Adrenal gland (tissue), 12 donors: Measurements from ENCODE around the gene ARHGDIA. TPM values are rescaled to one million over a fixed set of nuclear protein-coding genes. Genes with fewer than 3 reads are reported as not detected.

Experiments used
- DNase-seq, 7 donors: peaks; one replicate each; pipeline ENCODE4 v3.0.0-alpha.2; 2019 to 2020
- H3K27ac ChIP-seq, 5 donors: fragments of 200-600 bp; sonication (generic) in 4 of 5; 1 replicate in 3 of 5; 2 replicates in 2 of 5; pipeline versions ENCODE4 v1.5.1 to v1.8.0; 2016 to 2020; ENCODE audit warnings: mild to moderate bottlenecking in 1 of 5
- H3K27me3 ChIP-seq: fragments of 200-600 bp; 2 replicates; pipeline ENCODE4 v1.8.0; 2021
- H3K36me3 ChIP-seq, 2 donors: fragments of 200-600 bp; replicated peaks in 1 of 2; 1 replicate in 1 of 2; 2 replicates in 1 of 2; pipeline versions ENCODE4 v1.5.1 to v1.8.0; 2018 to 2022
- H3K4me1 ChIP-seq, 2 donors: fragments of 200-600 bp; replicated peaks in 1 of 2; 1 replicate in 1 of 2; 2 replicates in 1 of 2; pipeline versions ENCODE4 v1.5.1 to v1.8.0; 2018 to 2021
- H3K4me3 ChIP-seq, 4 donors: fragments of 200-600 bp; sonication (generic) in 3 of 4; one replicate each; pipeline ENCODE4 v1.5.1; 2016 to 2018
- H3K9me3 ChIP-seq, 3 donors: fragments of 200-600 bp; sonication (generic) in 1 of 3; replicated peaks in 1 of 3; 1 replicate in 2 of 3; 2 replicates in 1 of 3; pipeline versions ENCODE4 v1.5.1 to v1.8.0; 2016 to 2021
- CTCF ChIP-seq, 6 experiments: fragments of 450-650 bp in 4 of 6; fragments of 200-600 bp in 2 of 6; sonication (generic) in 1 of 6; IDR thresholded peaks; 1 replicate in 5 of 6; 2 replicates in 1 of 6; pipeline versions ENCODE4 v1.5.1 to v1.8.0; 2016 to 2021; ENCODE audit warnings: antibody characterized with exemption in 6 of 6, mild to moderate bottlenecking in 2 of 6, moderate library complexity in 1 of 6
- POLR2A ChIP-seq, 2 donors: fragments of 450-650 bp; IDR thresholded peaks; one replicate each; pipeline ENCODE4 v1.6.1; 2017; ENCODE audit warnings: antibody characterized with exemption in 2 of 2, mild to moderate bottlenecking in 2 of 2, moderate library complexity in 1 of 2
- WGBS, 4 donors: extraction: QIAGEN DNeasy Blood & Tissue Kit in 2 of 4; methylation state at CpG; one replicate each; pipeline versions ENCODE4 v1.1.5 to v1.1.7; 2013 to 2017; 5-methylcytosine and 5-hydroxymethylcytosine counted together
- intact Hi-C, 2 donors: fragments of 100-400 bp; cut with DNase I; formaldehyde crosslinking; loops; one replicate each; pipeline versions ENCODE4 v1.14.1 to v1.15.0; 2022 to 2023
- polyA plus RNA-seq, 3 donors: library from polyadenylated mRNA; stranded (reverse); fragments of 200-250 nt in 2 of 3; fragments of 350-450 nt in 1 of 3; fragmentation: Illumina TruSeq in 1 of 3; extraction: RNeasy Lipid Tissue Mini Kit (QIAGEN cat#74804) in 1 of 3; gene quantifications; one replicate each; pipeline ENCODE4 v1.2.3, GENCODE V29; 2013 to 2014
- total RNA-seq, 9 donors: library from RNA; depleted of rRNA in 4 of 9; stranded (reverse); fragments of >200 nt in 4 of 9; fragments of 120-200 nt in 1 of 9; fragmentation: NEBNext Ultra II Directional in 1 of 9; extraction: Animal tissue kit (Norgen Biotek cat#: 25700) in 1 of 9; gene quantifications; one replicate each; pipeline versions ENCODE4 v1.1.0 to v1.2.4, GENCODE V29; 2013 to 2023
- donor health status: healthy with polysubstance abuse.
- donor health status: Bipolar disorder and iron deficiency.
- donor health status: DM: yes; HTN: yes; CAD: no.
- donor health status: DM: no; HTN: no; CAD: no.
- donor health status: DM: no; HTN: no; CAD: no.
- donor health status: DM: yes; HTN: yes; CAD: no.

The ARHGDIA gene
- total and polyA plus RNA-seq, 12 donors: 123 to 491 (median 227) TPM

- intact Hi-C loops: no loop called here
- Histone ChIP-seq H3K4me1 (peaks cover 8 to 30% of the 10 kb centered on the region in 2 donors), H3K9me3 (no peaks in the 10 kb centered on the region), H3K36me3 (peaks cover 0 to 7% of the 10 kb centered on the region in 2 donors), H3K4me3 (no peak overlapping the region), H3K27ac (no peak overlapping the region), H3K27me3 (no peaks in the 10 kb centered on the region)
- TF ChIP-seq POLR2A (IDR thresholded peaks at IDR 0.05) (no peak), CTCF (IDR thresholded peaks at IDR 0.05) (no peak)
- 44 to 69% (median 52%) methylated on average over 12 to 17 of the region's 17 CpGs for WGBS, 4 donors
- no peak for DNase-seq
Observed at GRCh38 chr17:81838753-81839255, 32.3 kb downstream of the ARHGDIA start.

DNA sequence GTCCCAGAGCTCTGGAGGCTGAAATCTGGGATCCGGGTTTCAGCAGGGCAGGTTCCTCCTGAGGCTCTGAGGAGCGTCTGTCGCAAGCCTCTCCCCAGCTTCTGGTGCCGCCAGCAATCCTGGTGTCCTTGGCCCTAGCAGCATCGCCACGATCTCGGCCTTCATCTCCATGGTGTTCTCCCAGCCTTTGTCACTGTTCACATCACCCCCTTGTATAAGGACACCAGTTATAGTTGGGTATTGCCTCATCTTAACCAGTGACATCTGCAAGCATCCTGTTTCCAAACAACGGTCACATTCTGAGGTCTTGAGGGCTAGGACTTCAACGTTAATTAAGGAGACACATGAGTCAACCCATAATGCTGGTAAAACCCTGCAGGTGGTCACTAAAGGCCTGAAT is 33.5 kb downstream of the ARHGDIA start:
- Histone ChIP-seq H3K27me3 (no peaks in the 10 kb centered on the region), H3K4me3 (no peak overlapping the region), H3K36me3 (no peaks in the 10 kb centered on the region), H3K9me3 (no peaks in the 10 kb centered on the region), H3K4me1 (peaks cover 11 to 23% of the 10 kb centered on the region in 2 donors), H3K27ac (peak overlapping the region in 1 of 5 donors; percentile 35)
- 35 to 50% (median 40%) methylated on average over 9 of the region's 9 CpGs for WGBS, 4 donors
- intact Hi-C loops: no loop called here
- peak in 2 of 7 donors; percentile 52 to 84 for DNase-seq
- TF ChIP-seq POLR2A (IDR thresholded peaks at IDR 0.05) (no peak), CTCF (IDR thresholded peaks at IDR 0.05) (no peak)

DNA sequence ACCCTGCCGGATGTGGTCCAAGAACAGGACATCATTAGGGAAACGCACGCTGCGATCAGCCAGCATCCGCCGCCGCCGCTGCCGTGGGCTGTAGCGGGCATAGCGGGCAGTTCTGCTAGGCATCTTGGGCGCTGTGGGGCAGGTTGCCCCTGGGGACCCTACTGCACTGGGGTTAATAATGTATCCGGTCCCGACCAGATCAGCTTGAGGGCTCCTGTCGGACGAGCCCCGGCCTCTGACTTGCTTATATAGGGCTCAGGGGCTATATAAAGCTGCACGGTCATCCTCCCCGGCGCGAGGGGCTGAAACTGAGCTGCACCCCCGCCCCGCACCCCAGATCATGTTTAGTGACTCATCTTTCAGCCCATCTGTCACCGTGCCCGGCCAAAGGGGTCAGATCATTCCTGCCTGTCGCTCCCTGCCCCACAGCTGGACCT is 36.3 kb downstream of the ARHGDIA start, which contains the start of gene PPP1R27:
TSS of gene PPP1R27 (minus strand) at position 220 of the 437 bp plus-strand sequence. CDS start at position 123, 97 bp downstream.
- no peak for DNase-seq
- intact Hi-C loops: no loop called here
- H3K27ac ChIP-seq: peak within 1 kb of the TSS in 2 of 5 donors; percentile 88 to 89

More for the DNA sequence above, 36.3 kb downstream of the ARHGDIA start, which contains the start of gene PPP1R27:
- H3K4me3 ChIP-seq: peak within 1 kb of the TSS in 1 of 4 donors; percentile 53
- TF ChIP-seq CTCF (IDR thresholded peaks at IDR 0.05) (no peak), POLR2A (IDR thresholded peaks at IDR 0.05) (no peak)
- 80 to 97% (median 88%) methylated on average over 2 to 26 of the region's 26 CpGs for WGBS, 4 donors
- H3K27me3 ChIP-seq: no peaks in the 10 kb centered on the region
- no peaks in the 10 kb centered on the region for H3K9me3 ChIP-seq
- H3K36me3 ChIP-seq: no peaks in the 10 kb centered on the region
- peaks cover 16 to 22% of the 10 kb centered on the region in 2 donors for H3K4me1 ChIP-seq
